Measurements from ENCODE around the gene EXOC5.
"Not testable (repeated sequence)": the region's sequence is repeated elsewhere in the genome, so short reads cannot be mapped to it uniquely, and the experiment has no call there.

EXOC5 gene

GRCh38 chr14:57268161-57269069 is at the start of gene EXOC5, which contains the start of gene AP5M1:
Gene EXOC5 (minus strand): TSS chr14:57268905. CDS start chr14:57268648, 257 bp downstream.
Gene AP5M1 (plus strand): TSS chr14:57268971. CDS start chr14:57269315, 344 bp downstream.
- DNase-seq = peak; percentile 92 to 93

GRCh38 chr14:57317248-57317833 is 48.6 kb upstream of the EXOC5 start:
- peak; percentile 72 to 78 for DNase-seq

- DNase-seq = peak in 1 of 2 experiments; percentile 17
These were observed 45.8 kb upstream of the EXOC5 start for GRCh38 chr14:57314396-57315089.

- DNase-seq = no peak
These were observed 34.2 kb upstream of the EXOC5 start for GRCh38 chr14:57302883-57303282.

GRCh38 chr14:57299511-57299910 is 30.8 kb upstream of the EXOC5 start:
- no peak for DNase-seq

GRCh38 chr14:57297852-57298251 is 29.1 kb upstream of the EXOC5 start:
- no peak for DNase-seq

- no peak for DNase-seq
These were observed 26.5 kb upstream of the EXOC5 start for GRCh38 chr14:57295239-57295638.

- DNase-seq = no peak
These were observed 25.4 kb upstream of the EXOC5 start for GRCh38 chr14:57293866-57294837.

GRCh38 chr14:57291692-57292647 is 23.3 kb upstream of the EXOC5 start:
- DNase-seq = no peak

- no peak for DNase-seq
These were observed 22.0 kb upstream of the EXOC5 start for GRCh38 chr14:57290751-57291150.

GRCh38 chr14:57287745-57288144 is 19.0 kb upstream of the EXOC5 start:
- DNase-seq = no peak

GRCh38 chr14:57277062-57277461 is 8.4 kb upstream of the EXOC5 start:
- DNase-seq = no peak

- DNase-seq = no peak
These were observed 6.4 kb upstream of the EXOC5 start for GRCh38 chr14:57275023-57275664.

- no peak for DNase-seq
These were observed 5.8 kb upstream of the EXOC5 start for GRCh38 chr14:57274551-57274950.

- DNase-seq = no peak
These were observed 4.5 kb upstream of the EXOC5 start for GRCh38 chr14:57273236-57273635.

- DNase-seq = no peak
These were observed 2.6 kb downstream of the EXOC5 start for GRCh38 chr14:57266065-57266464.

GRCh38 chr14:57262117-57262516 is 6.6 kb downstream of the EXOC5 start:
- no peak for DNase-seq

GRCh38 chr14:57261604-57262003 is 7.1 kb downstream of the EXOC5 start:
- DNase-seq = no peak

- no peak for DNase-seq
These were observed 9.0 kb downstream of the EXOC5 start for GRCh38 chr14:57259672-57260071.

- DNase-seq = not testable (repeated sequence)
These were observed 10.5 kb downstream of the EXOC5 start for GRCh38 chr14:57258221-57258620.

GRCh38 chr14:57254884-57255283 is 13.8 kb downstream of the EXOC5 start:
- DNase-seq = no peak
